Forelimb muscle (tissue), 1 donor: ENCODE data around the gene MAPK11. TPM values are rescaled to one million over a fixed set of nuclear protein-coding genes. Genes with fewer than 3 reads are reported as not detected.

ENCODE experiments used
- DNase-seq: peaks from one replicate; pipeline ENCODE4 v3.0.0-alpha.2; 2013; ENCODE audit warnings: low read depth
- polyA plus RNA-seq: library from polyadenylated mRNA; unstranded; fragments of 120-200 nt; gene quantifications from one replicate; pipeline ENCODE4 v1.2.1, GENCODE V29; 2013; ENCODE audit not compliant: insufficient read length

Gene MAPK11
- polyA plus RNA-seq, 1 donor: 5.6 TPM

- DNase-seq: no peak
Measured at GRCh38 chr22:50261615-50262459, 8.3 kb downstream of the MAPK11 start, which contains the start of gene MAPK12. TSS of gene MAPK12 (minus strand) at chr22:50261683. CDS start at chr22:50261509, 174 bp downstream.

DNA sequence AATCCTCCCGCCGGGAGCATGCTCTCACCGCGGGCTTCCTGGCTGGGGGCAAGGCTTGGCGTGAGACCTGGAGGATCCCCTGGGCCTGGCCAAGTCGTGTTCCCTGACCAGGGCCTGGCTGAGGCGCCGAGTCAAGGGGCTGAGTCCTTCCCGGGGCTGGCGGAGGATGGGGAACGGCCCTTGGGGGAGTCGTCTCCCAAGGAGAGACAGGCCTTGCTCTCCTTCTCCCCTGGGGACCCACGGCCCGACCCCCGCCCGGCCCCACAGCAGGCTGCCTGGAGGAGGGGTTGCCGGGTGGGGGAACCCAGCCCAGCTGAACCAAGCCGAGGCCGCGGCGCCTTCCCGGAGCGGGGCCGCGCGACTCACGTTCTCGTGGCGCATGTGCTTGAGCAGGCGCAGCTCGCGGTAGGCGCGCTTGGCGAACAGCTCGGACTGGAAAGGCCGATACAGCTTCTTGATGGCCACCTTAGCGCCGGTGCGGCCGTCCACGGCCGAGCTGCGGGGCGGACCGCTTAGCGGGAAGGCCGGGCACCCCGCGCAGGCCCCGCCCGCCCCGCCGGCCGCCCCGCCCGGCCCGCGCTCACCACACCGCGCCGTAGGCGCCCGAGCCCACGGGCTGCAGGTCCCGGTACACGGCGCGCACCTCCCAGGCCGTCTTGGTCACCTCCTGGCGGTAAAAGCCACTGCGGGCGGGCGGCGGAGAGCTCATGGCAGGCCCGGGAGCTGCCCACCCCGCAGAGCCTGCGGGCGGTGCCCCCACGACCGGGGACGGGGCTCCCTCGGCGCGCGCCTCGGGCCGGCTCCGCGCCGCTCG lies 9.2 kb downstream of the MAPK11 start:
- DNase-seq: no peak

GRCh38 chr22:50260434-50260800 lies 9.8 kb downstream of the MAPK11 start:
- no peak for DNase-seq

- DNase-seq: no peak
Measured at GRCh38 chr22:50259302-50259701, 10.9 kb downstream of the MAPK11 start.

DNA sequence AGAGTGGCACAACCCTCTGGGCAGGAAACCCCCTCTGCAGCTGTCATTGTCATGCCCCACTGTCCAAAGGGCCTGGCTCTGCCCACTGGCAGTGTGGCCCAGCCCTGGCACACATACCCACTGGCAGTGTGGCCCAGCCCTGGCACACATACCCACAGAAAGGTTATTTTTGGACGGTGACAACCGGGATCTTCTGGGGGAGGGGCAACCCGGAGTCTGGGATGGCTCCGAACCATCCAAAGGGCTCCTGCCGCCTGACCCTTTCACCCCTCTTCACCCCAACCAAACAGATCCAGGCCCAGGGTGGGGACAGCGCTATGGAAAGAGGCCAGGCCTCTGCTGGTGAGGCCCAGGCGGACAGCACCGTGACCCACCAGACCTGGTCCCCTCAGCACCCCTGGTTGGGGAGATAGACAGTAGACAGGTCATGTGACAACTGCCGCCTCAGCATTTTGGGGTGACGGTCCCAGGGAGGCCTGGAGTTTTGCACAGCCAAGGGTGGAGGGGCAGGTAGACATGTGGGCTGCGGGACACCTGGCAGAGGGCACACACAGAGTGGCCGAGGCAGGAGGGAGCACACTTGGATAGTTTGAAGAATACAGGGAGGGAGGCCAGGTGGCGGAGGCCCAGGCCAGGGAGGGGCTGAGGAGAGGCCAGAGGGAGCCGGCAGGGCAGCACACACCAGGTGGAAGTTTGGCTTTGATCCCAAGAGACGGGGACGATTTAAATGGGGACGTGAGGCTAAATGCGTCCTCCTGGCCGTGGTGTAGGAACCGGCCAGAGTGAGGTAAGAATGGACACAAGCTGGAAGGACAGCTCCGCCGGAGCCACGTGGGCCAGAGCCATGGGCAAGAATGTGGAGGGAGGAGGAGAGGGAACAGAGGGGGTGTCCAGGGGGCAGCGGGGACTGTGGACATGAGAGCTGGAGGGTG lies 11.6 kb downstream of the MAPK11 start:
- no peak for DNase-seq

DNA sequence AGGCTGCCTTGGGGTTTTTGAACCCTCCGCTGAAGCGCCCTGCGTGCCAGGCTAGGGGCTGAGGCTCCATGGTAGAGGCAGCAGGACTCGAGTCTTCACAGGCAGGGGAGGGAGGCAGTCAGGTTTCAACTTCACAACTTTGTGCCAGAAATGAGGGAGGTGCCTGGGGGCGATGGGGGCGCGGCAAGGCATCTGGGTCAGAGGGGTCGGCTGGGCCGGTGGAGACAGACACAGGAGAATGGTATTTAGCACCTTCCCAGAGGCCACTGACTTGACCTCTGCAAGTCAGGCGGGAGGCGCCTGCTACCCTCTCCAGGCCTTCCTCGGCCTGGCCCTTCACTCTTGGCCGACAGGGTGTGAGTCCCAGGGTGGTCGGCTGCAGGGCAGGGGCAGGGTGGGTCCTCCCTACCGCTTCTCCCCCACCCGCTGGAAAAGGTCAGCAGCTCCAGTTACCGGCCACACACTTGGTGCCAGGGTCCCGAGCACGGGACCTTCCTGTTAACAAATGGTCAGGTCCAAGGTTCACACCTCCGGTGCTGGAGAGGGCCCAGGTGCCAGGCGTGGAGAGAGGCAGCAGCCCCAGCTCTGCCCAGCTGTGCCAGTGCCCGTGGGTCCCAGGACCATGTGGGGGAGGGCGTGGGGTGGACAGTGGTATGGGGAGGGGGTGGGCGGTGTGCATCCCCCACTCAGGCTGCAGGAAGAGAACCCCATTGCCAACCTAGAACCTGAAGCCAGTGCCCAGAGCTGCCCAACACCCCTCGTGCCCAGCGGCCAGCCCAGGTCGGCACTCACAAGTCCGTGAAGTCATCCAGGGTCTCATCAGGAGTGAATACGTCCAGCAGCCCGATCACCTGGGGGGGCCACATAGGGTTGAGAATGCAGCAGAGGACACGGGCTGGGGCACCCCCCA lies 12.5 kb downstream of the MAPK11 start:
- no peak for DNase-seq

- DNase-seq: no peak
Measured at GRCh38 chr22:50257041-50257440, 13.1 kb downstream of the MAPK11 start.

DNA sequence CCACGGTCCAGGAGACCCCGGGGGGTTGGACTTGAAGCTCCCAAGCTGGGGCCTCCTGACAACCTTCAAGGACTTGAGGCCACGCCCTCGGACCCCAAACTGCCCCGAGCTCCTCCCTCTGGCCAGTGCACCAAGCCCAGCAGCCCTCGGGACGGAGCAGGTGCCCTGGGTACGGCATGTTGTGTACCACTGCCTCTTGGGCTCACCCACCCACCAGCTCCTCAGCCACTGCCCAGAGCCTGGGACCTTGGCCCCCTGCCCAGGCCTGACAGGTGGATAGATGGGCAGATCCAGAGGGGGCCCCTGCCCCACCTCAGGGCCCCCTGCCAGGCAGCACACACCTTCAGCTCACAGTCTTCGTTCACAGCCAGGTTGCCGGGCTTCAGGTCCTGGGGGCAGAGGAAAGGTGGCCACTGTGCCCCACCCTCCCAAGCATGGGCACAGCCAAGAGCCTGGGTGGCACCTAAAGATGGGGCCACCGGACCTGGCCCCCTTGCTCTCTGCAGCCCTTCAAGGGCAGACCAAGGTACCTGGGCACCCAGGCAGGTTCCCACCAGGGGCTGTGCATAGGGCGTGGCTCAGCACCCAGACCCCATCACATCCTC lies 13.8 kb downstream of the MAPK11 start:
- no peak for DNase-seq

GRCh38 chr22:50255607-50256006 lies 14.6 kb downstream of the MAPK11 start:
- no peak for DNase-seq

GRCh38 chr22:50255099-50255498 lies 15.1 kb downstream of the MAPK11 start:
- DNase-seq: no peak

GRCh38 chr22:50253941-50254340 lies 16.2 kb downstream of the MAPK11 start:
- DNase-seq: no peak

DNA sequence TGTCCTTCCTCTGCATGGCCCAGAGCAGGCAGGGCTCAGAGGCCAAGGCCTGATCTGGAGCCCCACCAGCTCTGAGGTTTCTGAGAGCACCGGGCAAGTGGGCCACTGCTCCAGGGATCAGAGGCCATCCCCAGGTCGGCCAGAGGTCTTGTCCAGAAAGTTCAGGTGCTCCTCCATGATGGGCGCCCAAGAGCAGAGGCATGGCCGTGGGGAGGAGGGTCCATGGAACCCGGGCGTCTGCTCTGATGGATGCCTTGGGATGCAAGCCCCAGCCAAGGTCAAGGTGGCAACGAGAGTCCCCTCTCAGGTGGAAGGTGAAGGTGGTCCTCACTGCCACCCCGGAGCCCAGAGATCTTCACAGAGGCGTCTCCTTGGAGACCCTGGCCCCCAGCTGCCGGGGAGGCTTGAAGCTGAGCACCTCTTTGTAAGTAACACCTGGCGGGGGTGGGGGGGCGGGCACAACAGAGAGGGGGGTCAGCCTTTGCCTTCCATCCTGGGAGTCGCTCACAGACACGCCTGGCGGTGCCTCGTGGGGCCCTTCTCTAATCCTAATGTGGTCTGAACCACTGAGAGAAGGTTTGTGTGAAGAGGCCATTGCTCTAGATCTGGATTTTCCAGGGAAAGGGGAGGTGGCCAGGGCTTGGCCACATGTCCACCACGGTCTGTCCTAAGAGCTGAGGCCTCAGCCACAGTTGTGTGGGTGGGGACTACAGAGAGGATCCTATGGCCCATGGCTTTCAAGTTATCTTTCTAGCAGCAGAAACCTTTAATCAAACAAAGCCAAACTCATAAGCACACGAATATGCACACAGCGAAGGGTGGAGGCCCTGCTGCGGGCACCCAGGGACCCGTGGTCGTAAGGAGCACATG lies 16.9 kb downstream of the MAPK11 start:
- DNase-seq: no peak

DNA sequence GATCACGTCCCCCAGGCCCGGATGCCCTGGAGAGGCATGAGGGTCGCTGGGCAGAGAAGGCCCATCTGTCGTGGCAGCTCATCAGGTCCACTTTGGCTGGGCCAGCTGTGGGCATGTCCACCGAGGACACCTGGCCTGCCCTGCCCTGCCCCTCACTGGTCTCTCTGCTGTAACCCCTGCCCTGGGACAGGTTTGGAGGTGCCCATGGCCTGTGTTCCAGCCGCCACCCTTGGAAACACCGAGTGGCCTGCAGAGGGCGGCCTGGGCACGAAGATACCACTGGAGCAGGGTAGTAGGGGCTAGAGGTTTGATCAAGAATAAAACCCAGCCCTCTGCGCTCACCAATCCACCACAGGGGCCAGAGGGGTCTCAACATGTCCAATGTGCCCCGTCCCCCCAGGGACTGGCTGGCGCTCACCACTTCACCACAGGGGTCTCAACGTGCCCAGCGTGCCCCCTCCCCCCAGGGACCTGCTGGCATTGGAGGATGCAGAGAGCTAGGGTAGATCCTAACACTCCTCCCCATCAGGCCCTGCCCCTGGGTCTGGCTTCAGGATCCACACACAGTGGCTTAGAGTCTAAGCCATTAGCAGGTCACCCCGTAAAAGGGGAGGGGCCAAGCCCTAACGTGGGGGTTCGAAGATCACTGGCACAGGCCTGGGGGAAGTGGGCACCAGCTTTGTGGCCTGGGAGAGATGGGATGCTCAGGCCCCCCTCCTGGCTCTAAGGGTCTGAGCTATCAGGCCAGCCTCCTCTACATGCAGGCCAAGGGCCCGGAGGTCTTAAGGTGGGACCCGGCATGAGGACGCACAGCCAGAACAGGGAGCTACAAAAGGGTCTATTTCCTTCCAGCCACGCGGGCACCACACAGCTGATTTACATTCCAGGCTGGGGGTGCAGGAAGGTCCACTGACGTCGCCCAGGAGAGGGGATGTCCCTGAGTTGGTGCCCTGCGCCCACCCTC lies 17.8 kb downstream of the MAPK11 start:
- no peak for DNase-seq

DNA sequence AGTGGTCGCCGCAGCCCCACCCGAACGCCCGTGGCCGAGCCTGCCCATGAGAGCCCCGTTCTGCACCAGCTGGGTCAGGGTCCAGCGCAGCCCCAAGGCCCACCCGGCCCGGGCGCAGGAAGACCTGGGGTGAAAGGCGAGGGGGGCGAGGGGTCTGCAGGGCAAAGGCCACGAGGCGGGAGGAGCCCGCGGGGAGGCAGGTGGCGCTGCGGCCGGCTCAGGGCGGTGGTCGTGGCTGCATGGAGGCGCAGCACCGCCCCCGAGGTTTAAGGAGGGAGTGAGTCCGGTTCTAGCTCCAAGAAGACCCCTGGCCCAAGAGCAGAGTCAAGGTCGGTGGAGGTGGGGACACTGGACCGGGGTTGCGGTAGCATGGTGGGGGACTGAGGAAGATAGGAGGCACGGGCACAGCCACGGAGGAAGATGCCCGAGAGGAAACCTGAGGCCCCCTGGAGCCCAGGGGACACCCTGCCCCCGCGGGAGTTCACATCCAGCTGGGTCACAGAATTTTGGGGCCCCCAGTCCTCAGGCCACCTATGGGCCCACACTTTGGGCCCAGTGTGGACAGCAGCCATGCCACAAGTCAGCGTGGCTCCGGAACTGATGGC lies 18.6 kb downstream of the MAPK11 start:
- no peak for DNase-seq

DNA sequence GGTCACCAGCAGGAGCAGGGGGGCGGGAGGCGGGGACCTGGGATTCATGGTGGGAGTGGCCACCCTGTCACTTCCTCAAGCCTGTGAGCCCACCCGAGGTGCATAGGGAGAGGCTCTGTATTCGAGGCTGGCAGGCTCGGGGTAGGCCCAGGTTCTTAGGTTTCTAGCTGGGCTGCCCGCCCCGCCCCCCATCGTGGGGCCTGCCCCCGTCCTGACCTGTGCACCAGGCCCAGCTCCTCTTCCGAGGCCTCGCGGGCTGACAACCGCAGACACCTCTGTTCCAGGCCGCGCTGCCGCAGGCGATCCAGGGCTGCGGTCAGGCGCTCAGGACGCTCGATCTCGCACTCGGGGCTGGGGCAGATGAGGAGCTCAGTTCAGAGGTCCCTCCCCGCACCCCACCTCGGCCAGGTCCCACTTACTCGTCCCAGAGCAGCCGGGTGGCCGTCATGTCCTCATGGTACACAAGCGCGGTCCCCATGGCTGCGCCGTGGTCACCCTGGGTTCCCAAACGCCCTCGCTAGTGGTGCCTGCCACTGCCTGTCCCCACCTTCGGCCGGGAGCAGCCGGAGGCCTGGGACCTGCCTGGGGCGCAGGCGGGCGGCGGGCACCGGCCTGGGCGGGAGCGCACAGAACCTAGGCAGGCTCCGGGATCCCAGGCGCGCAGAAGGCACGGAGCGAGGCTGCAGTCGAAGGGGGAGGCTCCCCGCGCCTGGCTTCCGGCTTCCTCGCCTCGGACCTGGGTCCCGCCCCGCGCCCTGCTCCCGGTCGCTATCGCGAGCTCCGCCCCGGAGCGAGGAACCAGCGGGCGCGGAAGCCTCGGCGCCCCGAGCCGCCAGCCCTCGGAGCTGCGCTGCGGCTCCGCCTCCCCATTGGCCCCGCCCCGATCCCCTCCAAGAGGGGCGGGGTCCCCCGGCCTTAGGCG lies 19.4 kb downstream of the MAPK11 start, which contains the start of gene HDAC10:
Gene HDAC10, minus strand, starts transcription at position 711 of the 922 bp plus-strand sequence. Its CDS starts 233 bp downstream, at position 478.
- no peak for DNase-seq

DNA sequence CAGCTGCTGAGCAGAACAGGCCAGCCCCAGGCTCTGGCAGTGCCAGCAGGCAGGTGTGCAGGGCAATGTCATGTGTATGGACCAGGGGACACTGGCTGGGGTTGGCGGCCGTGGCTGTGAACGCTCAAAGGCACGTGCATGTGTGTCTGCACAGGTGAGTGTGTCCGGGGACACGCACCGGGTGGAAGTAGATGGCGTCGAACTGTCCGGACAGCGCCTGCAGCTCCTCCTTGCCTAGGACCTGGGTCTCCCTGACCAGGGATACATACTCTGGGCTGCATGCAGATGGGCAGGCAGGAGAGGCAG lies 20.0 kb downstream of the MAPK11 start:
- no peak for DNase-seq
